ENCODE measurements around the gene GABRR1. TPM values are rescaled to one million over a fixed set of nuclear protein-coding genes. Genes with fewer than 3 reads are reported as not detected.

The GABRR1 gene
- total RNA-seq, 2 experiments from 2014 or later: not detected

DNA sequence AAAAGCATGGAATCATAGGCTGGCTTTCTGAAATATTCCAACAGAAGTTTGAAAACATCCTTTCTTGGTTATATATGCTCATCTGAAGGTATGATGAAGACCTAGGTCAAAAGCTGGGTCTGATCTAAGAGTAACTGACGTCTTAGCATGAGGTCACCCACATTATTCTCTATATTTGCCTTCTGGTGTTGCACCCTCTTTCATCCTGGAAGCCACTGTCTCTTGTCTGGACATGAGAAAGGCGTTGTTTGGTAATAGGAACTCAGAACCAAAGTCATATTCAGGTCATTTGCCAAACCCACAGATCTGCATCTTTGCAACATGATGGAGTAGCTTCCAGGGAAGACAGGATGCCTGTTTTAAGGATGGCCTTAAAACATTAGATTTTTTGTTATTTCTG is 17.6 kb downstream of the GABRR1 start:
- Mint-ChIP-seq H3K4me3 (no peak overlapping the region), H3K9me3 (peaks cover 10% of the 10 kb centered on the region), H3K36me3 (no peaks in the 10 kb centered on the region), H3K4me1 (no peaks in the 10 kb centered on the region), H3K27ac (no peak overlapping the region), H3K27me3 (no peaks in the 10 kb centered on the region)
- DNase-seq: no peak

DNA sequence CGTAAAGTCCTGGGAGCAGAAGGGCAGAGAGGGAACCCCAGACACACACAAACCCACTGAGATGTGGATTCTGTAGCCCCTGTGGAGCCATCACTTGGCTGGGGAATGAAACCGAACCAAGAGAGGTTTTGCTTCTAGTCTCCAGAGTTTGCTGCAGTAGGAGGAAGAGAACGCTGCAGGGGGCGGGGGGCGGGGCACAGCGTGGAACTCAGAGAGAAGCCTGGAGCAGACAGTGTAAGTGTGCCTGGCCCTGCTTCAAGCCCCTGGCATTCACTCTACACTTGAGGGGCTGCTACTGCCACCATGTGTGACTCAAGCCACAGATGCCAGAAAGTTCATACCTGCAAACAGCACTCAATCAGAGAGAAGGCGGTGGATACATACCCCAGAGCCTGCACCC is 18.9 kb downstream of the GABRR1 start:
- no peak for DNase-seq
- Mint-ChIP-seq H3K36me3 (no peaks in the 10 kb centered on the region), H3K9me3 (peaks cover 16% of the 10 kb centered on the region), H3K4me1 (no peaks in the 10 kb centered on the region), H3K4me3 (no peak overlapping the region), H3K27ac (no peak overlapping the region), H3K27me3 (no peaks in the 10 kb centered on the region)

DNA sequence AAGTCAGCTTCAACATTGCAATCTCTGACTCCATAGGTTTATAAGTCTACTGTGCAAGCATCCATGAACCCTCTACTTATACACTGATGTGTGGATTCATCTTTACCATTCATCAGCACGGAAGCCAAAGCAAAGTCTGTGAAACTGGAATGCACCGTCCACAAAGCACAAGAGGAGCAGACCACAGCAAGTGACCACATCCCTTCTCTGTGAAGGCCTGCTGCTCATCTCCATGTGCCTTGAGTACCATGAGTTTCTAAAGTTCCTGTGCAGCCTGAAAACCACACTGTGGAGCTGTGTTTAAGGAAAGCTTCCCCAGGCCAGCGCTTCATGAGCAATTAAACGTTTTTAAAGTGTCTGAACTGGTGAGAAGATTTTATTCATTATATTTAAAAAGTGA is 20.0 kb downstream of the GABRR1 start:
- H3K9me3 Mint-ChIP-seq: peaks cover 16% of the 10 kb centered on the region
- H3K36me3 Mint-ChIP-seq: no peaks in the 10 kb centered on the region
- no peaks in the 10 kb centered on the region for H3K4me1 Mint-ChIP-seq
- H3K4me3 Mint-ChIP-seq: no peak overlapping the region
- no peaks in the 10 kb centered on the region for H3K27me3 Mint-ChIP-seq
- no peak for DNase-seq
- H3K27ac Mint-ChIP-seq: no peak overlapping the region

DNA sequence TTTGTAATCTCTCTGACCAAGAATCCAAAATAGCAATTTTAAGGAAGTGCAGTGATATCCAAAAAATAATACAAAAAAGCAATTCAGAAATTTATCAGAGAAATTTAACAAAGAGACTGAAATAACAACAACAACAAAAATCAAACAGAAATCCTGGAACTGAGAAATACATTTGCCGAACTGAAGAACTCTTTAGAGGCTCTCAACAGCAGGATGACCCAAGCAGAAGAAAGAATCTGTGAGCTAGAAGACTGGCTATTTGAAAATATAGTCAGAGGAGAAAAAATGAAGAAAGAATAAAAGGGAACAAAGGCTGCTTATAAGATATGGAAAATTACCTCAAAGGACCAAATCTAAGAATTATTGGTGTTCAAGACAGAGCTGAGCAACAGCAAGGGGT is 22.6 kb downstream of the GABRR1 start:
- Mint-ChIP-seq H3K36me3 (no peaks in the 10 kb centered on the region), H3K27ac (no peak overlapping the region), H3K27me3 (no peaks in the 10 kb centered on the region), H3K4me3 (no peak overlapping the region), H3K9me3 (peaks cover 16% of the 10 kb centered on the region), H3K4me1 (no peaks in the 10 kb centered on the region)
- no peak for DNase-seq

DNA sequence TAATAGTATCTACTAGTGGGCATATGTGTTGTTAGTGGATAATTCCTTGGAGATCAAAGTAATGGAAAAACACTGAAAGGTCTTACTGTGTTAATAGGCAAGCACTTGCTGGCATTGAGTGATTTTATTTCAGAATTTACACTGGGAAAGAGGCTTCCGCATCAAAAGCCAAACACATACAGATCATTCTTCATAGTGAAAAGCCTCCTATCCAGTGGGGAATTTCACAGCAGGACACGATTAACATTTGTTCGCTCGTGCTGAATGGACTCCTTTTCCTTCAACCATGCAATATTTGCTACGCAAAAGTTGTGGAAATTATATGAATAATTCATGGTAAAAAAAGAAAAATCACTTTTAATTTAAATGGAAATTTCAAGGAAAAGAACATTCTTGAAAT is 26.4 kb downstream of the GABRR1 start:
- H3K27ac Mint-ChIP-seq: no peak overlapping the region
- no peaks in the 10 kb centered on the region for H3K4me1 Mint-ChIP-seq
- no peak overlapping the region for H3K4me3 Mint-ChIP-seq
- H3K36me3 Mint-ChIP-seq: no peaks in the 10 kb centered on the region
- H3K9me3 Mint-ChIP-seq: peaks cover 13% of the 10 kb centered on the region
- H3K27me3 Mint-ChIP-seq: peaks cover 5% of the 10 kb centered on the region
- no peak for DNase-seq

DNA sequence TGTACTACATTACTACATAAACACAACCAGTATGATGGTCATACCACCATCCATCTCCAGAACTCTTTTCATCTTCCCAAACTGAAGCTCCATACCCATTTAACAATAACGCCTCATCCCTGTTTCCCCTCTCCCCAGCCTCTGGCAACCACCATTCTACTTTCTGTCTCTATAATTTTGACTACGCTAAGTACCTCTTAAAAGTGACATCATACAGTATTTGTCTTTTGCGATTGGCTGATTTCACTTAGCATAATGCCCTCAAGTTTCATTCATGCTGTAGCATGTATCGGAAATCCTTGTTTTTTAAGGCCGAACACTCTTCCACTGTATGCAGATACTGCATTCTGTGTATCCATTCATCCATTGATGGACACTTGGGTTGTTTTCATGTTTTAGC is 29.7 kb downstream of the GABRR1 start:
- Mint-ChIP-seq H3K27ac (no peak overlapping the region), H3K36me3 (no peaks in the 10 kb centered on the region), H3K4me3 (no peak overlapping the region), H3K9me3 (no peaks in the 10 kb centered on the region), H3K27me3 (peaks cover 10% of the 10 kb centered on the region), H3K4me1 (no peaks in the 10 kb centered on the region)
- no peak for DNase-seq

DNA sequence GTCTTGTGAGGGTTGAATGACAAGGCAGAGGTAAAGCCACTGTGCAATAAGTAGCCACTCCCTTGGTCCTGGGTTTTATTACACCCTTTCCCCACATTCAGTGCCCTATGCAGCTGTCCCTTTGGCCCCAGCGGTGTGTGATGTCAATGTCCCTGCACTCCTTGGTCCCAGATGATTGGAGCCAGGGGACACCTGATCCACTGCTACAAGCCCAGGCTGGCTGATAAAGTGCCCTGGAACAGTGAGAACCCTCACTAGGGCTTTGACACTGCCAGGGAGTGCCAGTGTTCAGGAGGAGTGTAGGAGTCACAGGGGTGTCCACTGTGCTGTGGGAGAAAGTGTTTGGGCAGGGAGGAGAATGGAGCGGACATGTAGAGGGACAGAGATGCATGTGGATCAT is 30.4 kb downstream of the GABRR1 start:
- no peaks in the 10 kb centered on the region for H3K4me1 Mint-ChIP-seq
- no peak overlapping the region for H3K27ac Mint-ChIP-seq
- no peak overlapping the region for H3K4me3 Mint-ChIP-seq
- no peak for DNase-seq
- no peaks in the 10 kb centered on the region for H3K9me3 Mint-ChIP-seq
- no peaks in the 10 kb centered on the region for H3K36me3 Mint-ChIP-seq
- H3K27me3 Mint-ChIP-seq: peaks cover 11% of the 10 kb centered on the region

DNA sequence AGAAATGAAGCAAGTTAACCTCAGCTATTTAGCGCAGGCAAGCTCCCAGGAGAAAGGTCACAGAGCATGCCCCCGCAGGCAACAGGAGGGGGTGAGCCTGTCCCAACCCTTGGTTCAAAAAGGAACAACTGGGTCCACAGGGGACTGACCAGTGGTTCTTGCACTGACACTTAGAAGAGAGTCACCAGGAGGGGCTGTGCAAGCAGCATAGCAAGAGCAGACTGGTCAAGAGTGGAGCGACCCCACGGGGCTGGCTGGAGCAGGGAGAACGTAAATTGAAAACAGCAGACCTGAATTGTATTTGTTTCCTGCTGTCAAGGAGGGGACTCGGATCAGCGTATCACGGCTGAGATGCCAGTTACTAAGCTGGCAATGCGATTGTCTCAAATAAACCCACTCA is 32.8 kb downstream of the GABRR1 start:
- Mint-ChIP-seq H3K27ac (no peak overlapping the region), H3K27me3 (peaks cover 14% of the 10 kb centered on the region), H3K4me3 (no peak overlapping the region), H3K36me3 (no peaks in the 10 kb centered on the region), H3K4me1 (no peaks in the 10 kb centered on the region), H3K9me3 (no peaks in the 10 kb centered on the region)
- DNase-seq: no peak

DNA sequence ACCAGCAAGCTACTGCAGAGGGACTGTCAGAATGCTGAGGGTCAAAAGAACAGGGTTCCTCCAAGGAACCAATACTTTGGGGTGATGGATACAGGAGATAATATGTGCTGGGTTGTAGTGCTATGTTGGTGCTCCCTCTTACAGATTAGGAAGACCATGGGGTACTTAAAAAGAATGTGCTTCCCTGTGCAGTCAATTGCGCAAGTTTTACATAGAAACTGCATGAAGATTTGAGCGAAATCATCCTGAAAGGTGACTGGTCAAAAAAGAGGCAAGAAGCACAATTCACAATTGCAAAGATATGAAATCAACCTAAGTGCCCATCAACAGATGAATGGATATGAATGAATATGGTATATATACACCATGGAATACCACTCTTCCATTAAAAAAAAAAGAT is 33.9 kb downstream of the GABRR1 start:
- Mint-ChIP-seq H3K27me3 (peaks cover 12% of the 10 kb centered on the region), H3K27ac (no peak overlapping the region), H3K9me3 (no peaks in the 10 kb centered on the region), H3K4me3 (no peak overlapping the region), H3K4me1 (no peaks in the 10 kb centered on the region), H3K36me3 (no peaks in the 10 kb centered on the region)
- no peak for DNase-seq

DNA sequence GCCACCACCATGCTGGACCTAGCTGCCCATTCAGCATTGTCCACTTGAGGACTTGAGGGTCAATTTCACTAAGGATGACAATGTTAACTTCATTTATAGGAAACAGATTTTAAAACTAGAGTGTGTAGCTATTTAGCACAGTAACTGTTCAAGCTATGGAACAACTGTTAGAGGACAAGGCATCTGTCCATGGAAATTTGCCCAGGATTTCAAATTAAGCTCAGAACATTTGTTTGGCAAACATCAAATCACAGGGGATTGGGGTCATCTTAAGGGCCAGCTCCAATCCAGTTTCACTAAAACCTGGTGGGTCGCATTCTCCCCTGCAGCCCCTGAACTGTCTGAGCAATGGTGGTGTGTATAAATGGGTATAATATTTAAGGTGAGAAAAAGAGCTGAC is 36.2 kb downstream of the GABRR1 start:
- peaks cover 9% of the 10 kb centered on the region for H3K27me3 Mint-ChIP-seq

DNA sequence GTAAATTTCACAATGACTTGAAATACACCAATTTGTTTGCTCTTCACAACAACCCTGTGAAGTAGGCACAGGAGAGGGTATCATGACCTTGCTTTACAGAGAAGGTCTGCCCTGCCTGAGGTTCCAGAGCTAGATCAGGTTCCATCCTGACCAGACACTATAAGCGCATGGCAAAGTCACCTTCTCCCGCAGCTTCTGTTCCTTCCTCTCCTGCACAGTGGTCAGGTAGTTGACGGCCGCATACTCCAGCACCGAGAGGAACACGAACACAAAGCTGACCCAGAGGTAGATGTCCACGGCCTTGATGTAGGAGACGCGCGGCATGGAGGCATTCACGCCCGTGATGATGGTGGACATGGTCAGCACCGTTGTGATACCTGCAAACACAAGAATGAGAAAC is 37.0 kb downstream of the GABRR1 start:
- Mint-ChIP-seq H3K36me3 (no peaks in the 10 kb centered on the region), H3K4me1 (peaks cover 2% of the 10 kb centered on the region), H3K27me3 (peaks cover 9% of the 10 kb centered on the region), H3K4me3 (no peak overlapping the region), H3K9me3 (no peaks in the 10 kb centered on the region), H3K27ac (no peak overlapping the region)
- DNase-seq: no peak

More for the DNA sequence above, 36.2 kb downstream of the GABRR1 start:
- Mint-ChIP-seq H3K4me1 (no peaks in the 10 kb centered on the region), H3K9me3 (no peaks in the 10 kb centered on the region), H3K4me3 (no peak overlapping the region), H3K36me3 (no peaks in the 10 kb centered on the region), H3K27ac (no peak overlapping the region)
- DNase-seq: no peak

DNA sequence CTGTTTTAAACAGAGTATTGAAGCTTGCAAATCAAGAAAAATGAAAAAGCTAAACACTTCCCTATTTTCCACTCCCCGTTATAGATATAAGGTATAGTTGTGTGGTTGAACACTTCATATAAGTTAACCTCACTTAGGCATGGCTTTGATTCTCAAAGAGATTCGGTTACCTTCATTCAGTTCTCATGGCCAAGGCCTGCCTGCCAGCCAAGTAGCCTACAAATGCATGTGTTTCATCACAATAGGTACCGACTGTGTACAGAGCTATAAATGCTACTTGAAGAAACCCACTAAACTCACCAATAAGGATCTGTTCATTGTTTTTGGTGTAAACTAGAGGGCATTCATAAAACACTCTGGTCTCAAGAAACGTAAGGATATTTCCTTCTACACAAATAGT is 43.5 kb downstream of the GABRR1 start:
- H3K27me3 Mint-ChIP-seq: no peaks in the 10 kb centered on the region
- no peak overlapping the region for H3K4me3 Mint-ChIP-seq
- no peaks in the 10 kb centered on the region for H3K36me3 Mint-ChIP-seq
- H3K9me3 Mint-ChIP-seq: no peaks in the 10 kb centered on the region
- H3K4me1 Mint-ChIP-seq: peaks cover 2% of the 10 kb centered on the region
- no peak for DNase-seq
- H3K27ac Mint-ChIP-seq: no peak overlapping the region

DNA sequence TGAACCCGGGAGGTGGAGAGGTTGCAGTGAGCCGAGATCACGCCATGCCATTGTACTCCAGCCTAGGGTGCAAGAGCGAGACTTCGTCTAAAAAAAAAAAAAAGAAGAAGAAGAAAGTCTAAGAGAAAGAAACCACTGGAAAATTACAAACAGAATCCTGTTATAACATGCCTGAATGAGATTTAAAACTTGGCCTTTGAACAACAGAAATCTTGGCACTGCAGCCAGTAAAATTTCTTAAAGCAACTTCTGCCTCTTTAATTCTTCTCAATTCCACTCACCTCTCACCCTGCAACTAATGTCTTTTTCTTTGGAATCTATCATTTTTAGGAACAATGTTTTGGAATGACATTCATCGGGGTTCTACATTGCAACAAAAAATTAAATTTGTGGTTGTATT is 45.0 kb downstream of the GABRR1 start:
- Mint-ChIP-seq H3K9me3 (no peaks in the 10 kb centered on the region), H3K27ac (no peak overlapping the region), H3K4me3 (no peak overlapping the region), H3K36me3 (no peaks in the 10 kb centered on the region), H3K27me3 (no peaks in the 10 kb centered on the region), H3K4me1 (peaks cover 2% of the 10 kb centered on the region)
- no peak for DNase-seq

DNA sequence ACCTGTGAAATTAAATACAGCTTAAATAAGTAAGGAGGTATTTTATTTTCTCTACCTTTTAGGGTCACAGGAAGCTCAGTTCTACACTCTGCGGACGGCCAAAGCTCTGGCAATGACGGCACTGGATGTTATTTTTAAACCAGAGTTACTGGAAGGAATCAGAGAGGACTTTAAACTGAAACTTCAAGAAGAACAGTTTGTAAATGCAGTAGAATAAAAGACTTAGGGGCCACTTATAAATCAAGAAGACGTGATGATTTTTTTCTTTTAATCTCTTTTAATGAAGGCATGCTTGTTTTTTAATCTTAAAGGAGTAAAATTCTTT is 55.1 kb downstream of the GABRR1 start:
- Mint-ChIP-seq H3K36me3 (peaks cover 18% of the 10 kb centered on the region), H3K27me3 (no peaks in the 10 kb centered on the region), H3K4me3 (no peak overlapping the region), H3K27ac (no peak overlapping the region), H3K9me3 (no peaks in the 10 kb centered on the region), H3K4me1 (no peaks in the 10 kb centered on the region)
- DNase-seq: no peak

DNA sequence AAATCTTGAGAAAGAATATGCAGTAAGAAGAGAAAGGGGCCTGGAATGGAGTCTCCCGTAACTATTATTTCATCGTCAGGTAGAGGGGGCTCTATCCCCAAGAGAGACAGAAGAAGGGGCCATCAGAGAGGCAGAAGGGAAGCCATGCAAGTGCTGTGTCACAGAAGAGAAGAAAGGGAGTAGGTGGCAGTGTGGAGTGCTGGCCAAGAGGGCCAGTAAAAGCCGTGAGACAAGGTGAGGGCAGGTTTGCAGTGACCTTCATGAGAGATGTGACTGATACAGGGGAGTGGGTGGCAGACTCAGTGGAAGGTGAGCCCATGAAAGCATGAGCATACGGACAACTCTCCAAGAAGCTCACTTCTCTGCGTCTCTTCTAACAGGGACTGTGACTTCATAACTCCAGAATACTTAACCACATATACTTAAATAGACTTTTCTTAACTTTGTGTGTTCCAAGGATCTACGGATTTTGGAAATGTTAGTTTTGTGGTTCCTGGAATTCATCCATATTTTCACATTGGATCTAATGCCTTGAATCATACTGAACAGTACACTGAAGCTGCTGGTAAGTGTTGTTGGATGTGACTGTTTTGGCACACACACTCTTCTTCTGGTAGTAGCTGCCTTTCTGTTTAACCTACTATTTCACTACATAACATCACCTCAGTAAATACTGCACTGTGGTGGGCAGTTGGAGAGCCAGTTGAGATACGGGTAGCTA is 55.7 kb downstream of the GABRR1 start:
- H3K27me3 Mint-ChIP-seq: no peaks in the 10 kb centered on the region
- peaks cover 18% of the 10 kb centered on the region for H3K36me3 Mint-ChIP-seq
- no peak for DNase-seq
- peak overlapping the region; percentile 14 for H3K27ac Mint-ChIP-seq
- no peaks in the 10 kb centered on the region for H3K4me1 Mint-ChIP-seq
- no peaks in the 10 kb centered on the region for H3K9me3 Mint-ChIP-seq
- no peak overlapping the region for H3K4me3 Mint-ChIP-seq

DNA sequence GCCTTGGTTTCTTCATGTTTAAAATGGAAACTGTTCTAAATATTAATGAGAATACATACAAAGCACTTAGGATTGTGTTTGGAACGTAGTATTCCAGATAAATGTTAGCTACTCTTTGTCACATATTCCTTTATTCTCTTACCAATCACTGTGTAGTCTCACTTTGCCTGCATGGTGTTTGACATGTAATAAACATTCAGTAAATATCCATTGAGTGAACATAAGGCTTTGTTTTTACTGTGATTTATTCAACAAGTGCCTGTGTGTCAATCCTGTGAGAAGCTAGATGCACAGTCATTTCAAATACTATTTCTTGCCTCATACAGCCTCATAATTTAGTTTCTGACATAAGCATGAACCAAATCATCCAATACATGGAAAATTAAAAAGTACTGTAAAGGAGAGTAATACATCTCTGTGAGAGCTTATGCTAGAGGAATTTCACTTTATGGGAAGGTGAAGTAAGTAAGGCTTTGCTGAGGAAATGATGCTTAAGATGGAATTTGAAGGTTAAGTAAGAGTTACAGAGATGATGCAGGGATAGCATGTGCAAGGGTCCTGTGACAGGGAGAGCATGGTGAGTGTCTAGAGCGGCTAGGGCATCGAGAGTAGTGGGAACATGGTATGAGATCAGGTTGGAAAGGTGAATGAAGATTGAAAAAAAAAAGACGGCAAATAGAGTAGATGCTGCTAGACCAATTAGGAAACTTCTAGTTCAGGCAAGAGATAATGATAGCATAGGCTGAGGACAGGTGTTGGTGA is 56.6 kb downstream of the GABRR1 start:
- H3K4me3 Mint-ChIP-seq: no peak overlapping the region
- H3K36me3 Mint-ChIP-seq: peaks cover 18% of the 10 kb centered on the region
- H3K9me3 Mint-ChIP-seq: no peaks in the 10 kb centered on the region
- no peak for DNase-seq
- no peaks in the 10 kb centered on the region for H3K4me1 Mint-ChIP-seq
- no peaks in the 10 kb centered on the region for H3K27me3 Mint-ChIP-seq
- no peak overlapping the region for H3K27ac Mint-ChIP-seq
